ENCODE measurements around the gene MIA.
"Not testable (repeated sequence)": the region's sequence is repeated elsewhere in the genome, so short reads cannot be mapped to it uniquely, and the experiment has no call there.

The MIA gene

DNA sequence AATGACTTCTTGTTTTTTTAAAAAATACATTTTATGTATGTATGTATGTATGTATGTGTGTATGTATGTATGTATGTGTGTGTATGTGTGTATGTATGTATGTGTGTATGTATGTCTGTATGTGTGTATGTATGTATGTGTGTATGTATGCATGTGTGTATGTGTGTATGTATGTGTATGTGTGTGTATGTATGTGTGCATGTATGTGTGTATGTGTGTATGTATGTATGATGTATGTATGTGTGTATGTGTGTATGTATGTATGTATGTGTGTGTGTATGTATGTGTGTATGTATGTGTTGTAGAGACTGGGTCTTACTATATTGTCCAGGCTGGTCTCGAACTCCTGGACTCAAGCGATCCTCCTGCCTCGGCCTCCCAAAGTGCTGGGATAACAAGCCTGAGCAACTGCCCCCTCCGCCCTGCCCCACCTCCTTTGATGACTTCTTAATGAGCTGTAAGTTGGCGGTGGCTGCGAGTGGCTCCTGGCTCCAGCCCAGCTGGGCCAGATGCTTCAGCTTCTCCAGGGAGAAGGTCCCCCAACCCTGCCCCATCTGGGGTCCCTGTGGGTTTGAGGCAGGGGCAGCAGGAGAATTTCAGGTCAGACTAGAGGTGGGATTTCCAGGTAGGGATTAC is 50.3 kb downstream of the MIA start:
- DNase-seq, result not testable (repeated sequence)

DNA sequence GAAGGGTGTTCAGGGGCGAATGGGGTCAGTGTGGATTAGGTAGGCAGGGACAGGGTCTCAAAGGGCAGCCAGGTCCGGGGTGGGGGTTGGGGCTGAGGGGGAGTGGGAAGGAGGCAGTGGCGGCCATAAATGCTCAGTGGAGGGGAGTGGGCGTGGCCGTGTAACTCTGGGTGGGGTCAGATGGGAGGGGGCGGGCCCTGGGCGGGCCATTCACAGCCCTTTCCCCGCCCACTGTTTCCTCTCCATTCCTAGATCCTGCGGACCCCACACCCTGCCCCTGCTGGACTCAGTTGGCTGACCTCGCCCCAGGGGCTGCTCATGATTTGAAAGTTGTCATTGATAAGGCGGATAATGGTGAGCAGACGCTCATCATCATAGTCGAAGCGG is 51.0 kb downstream of the MIA start:
- DNase-seq, result not testable (repeated sequence)

DNA sequence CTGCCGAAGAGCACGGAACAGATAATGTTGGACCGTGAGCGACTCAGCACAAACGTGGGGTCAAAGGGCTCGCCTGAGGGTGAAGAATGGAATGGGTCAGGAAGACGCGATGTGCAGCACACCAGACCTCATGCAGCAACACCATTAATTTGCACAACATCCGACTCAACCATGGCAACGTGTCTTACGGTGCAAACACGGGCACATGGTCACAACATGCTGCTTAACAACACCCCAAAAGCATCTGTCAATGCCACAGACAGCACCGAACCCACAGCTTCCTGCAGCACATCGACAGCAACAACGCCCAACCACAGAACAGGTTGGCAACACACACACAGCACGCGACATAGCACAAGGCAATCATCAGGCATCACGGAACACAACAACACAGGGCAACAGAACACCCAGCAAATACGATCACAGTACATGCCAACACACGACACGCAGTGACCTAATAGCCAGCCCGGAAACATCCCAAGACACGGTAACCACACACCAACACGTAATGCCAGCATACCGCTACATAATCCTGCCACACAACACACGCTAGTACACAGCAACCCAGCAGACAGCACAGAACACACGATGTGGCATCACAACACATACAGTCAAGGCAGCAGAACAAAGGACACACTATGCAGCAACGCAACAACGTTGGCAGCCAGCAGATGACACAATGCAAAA is 51.5 kb downstream of the MIA start:
- not testable (repeated sequence) for DNase-seq
